BE2C (cell line): Measurements from ENCODE around the gene PRR16.

Experiments used
- DNase-seq: peaks from one replicate; pipeline ENCODE4 v3.0.0-alpha.2; 2020
- H3K27me3 ChIP-seq: fragments of 250-450 bp; sonication (Bioruptor Pico); 2 replicates; pipeline ENCODE4 v1.5.1; 2020; ENCODE audit warnings: mild to moderate bottlenecking
- H3K36me3 ChIP-seq: fragments of 250-450 bp; sonication (Bioruptor Pico); 2 replicates; pipeline ENCODE4 v1.5.1; 2020; ENCODE audit warnings: mild to moderate bottlenecking
- H3K4me1 ChIP-seq: fragments of 250-450 bp; sonication (Bioruptor Pico); 2 replicates; pipeline ENCODE4 v1.5.1; 2020
- H3K4me3 ChIP-seq: 2 replicates; pipeline ENCODE4 v1.5.1; 2011; ENCODE audit warnings: low read depth, low read length
- H3K9me3 ChIP-seq: fragments of 250-450 bp; sonication (Bioruptor Pico); 2 replicates; pipeline ENCODE4 v1.5.1; 2020
- TF ChIP-seq, protein P1 (sequence below): IDR thresholded peaks from 2 replicates; pipeline ENCODE4 v1.5.1; 2012; ENCODE audit warnings: mild to moderate bottlenecking, low read depth, low read length

Gene PRR16

DNA sequence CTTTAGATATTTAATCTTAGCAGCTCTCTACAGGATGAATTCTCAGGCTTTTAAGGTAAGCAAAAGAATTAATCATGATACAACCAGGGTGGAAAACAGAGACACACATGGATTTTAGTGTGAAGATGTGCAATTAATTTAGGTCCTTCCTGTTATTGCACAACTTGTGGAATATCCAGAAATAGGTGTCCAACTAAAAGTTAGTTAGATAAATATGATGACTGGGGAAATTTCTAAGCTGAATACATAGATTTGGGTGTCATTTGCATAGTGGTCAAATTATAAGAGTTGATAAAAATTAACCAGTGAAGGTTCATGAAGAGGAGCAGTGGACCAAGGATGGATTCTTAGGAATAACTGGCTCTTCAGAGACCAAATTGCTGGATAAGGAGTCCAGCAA lies 266.1 kb downstream of the PRR16 start:
- H3K27me3 ChIP-seq, result no peaks in the 10 kb centered on the region
- TF ChIP-seq, protein P1, sequence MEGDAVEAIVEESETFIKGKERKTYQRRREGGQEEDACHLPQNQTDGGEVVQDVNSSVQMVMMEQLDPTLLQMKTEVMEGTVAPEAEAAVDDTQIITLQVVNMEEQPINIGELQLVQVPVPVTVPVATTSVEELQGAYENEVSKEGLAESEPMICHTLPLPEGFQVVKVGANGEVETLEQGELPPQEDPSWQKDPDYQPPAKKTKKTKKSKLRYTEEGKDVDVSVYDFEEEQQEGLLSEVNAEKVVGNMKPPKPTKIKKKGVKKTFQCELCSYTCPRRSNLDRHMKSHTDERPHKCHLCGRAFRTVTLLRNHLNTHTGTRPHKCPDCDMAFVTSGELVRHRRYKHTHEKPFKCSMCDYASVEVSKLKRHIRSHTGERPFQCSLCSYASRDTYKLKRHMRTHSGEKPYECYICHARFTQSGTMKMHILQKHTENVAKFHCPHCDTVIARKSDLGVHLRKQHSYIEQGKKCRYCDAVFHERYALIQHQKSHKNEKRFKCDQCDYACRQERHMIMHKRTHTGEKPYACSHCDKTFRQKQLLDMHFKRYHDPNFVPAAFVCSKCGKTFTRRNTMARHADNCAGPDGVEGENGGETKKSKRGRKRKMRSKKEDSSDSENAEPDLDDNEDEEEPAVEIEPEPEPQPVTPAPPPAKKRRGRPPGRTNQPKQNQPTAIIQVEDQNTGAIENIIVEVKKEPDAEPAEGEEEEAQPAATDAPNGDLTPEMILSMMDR, result no peak

DNA sequence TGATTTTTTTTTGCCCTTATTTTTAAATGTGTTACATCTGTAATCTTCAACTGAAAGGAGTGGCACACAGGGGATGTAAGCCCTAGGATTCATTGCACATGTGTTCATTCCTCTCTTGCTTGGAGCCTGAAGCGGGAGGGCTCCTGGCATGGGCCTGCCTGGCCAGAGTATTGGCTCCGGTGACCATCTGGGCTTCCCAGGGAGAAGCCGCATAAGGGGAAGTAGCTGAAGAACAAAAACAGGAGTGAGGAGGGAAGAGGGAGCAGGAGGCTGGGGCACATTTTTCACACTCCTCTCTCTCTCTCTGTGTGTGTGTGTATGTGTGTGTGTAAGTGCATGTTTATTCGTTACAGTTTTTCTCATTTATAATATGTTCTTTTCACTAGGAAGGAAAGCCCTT lies 269.9 kb downstream of the PRR16 start:
- no peak for DNase-seq
- Histone ChIP-seq H3K27me3 (no peaks in the 10 kb centered on the region), H3K36me3 (no peaks in the 10 kb centered on the region), H3K4me3 (no peak overlapping the region), H3K4me1 (no peaks in the 10 kb centered on the region), H3K9me3 (no peaks in the 10 kb centered on the region)
- TF ChIP-seq, protein P1, result no peak

More for the DNA sequence above, 266.1 kb downstream of the PRR16 start:
- Histone ChIP-seq H3K4me1 (no peaks in the 10 kb centered on the region), H3K4me3 (no peak overlapping the region), H3K36me3 (no peaks in the 10 kb centered on the region), H3K9me3 (no peaks in the 10 kb centered on the region)
- no peak for DNase-seq

DNA sequence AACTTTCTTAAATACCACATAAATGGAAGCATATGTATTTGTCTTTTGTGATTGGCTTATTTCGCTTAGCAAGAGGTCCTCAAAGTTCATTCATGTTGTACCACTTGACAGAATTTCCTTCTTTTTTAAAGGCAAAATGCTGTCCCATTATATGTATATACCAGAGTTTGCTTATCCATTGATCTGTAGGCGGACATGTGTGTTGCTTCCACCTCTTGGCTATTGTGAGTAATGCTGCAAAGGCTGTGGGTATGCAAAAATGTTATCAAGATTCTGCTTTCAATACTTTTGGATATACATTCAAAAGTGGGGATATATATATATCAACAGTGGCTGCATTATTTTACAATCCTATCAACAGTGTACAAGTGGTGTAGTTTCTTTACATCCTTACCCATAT lies 271.0 kb downstream of the PRR16 start:
- Histone ChIP-seq H3K9me3 (no peaks in the 10 kb centered on the region), H3K4me1 (no peaks in the 10 kb centered on the region), H3K36me3 (no peaks in the 10 kb centered on the region), H3K27me3 (no peaks in the 10 kb centered on the region), H3K4me3 (no peak overlapping the region)
- TF ChIP-seq, protein P1, result peak; percentile 39
- no peak for DNase-seq
